OCI-LY1 (cell line): ENCODE data around the gene TNS3.

Experiments
- H2AFZ ChIP-seq: fragments of 200-600 bp; sonication (generic), shearing (Covaris generic); 2 replicates; pipeline ENCODE4 v1.6.0; 2014; ENCODE audit warnings: antibody characterized with exemption, mild to moderate bottlenecking, low read length
- H3F3A ChIP-seq: fragments of 200-600 bp; sonication (generic), shearing (Covaris generic); 2 replicates; pipeline ENCODE4 v1.6.0; 2014; ENCODE audit warnings: mild to moderate bottlenecking, antibody characterized with exemption, low read length, moderate library complexity; ENCODE audit not compliant: insufficient read depth
- H3K27ac ChIP-seq: fragments of 200-600 bp; sonication (generic); 2 replicates; pipeline ENCODE4 v1.5.1; 2014; ENCODE audit warnings: low read length, mixed run types, mild to moderate bottlenecking, low read depth; ENCODE audit not compliant: poor library complexity, severe bottlenecking
- H3K27me3 ChIP-seq: fragments of 200-600 bp; sonication (generic); 2 replicates; pipeline ENCODE4 v1.6.0; 2014; ENCODE audit warnings: antibody characterized with exemption, mild to moderate bottlenecking, low read length, moderate library complexity; ENCODE audit not compliant: insufficient read depth
- H3K36me3 ChIP-seq: fragments of 200-600 bp; sonication (generic); 2 replicates; pipeline ENCODE4 v1.6.1; 2014; ENCODE audit warnings: mild to moderate bottlenecking, antibody characterized with exemption, low read length, moderate library complexity, mixed read lengths; ENCODE audit not compliant: insufficient read depth
- H3K4me1 ChIP-seq: fragments of 200-600 bp; sonication (generic); 2 replicates; pipeline ENCODE4 v1.5.1; 2014; ENCODE audit warnings: mild to moderate bottlenecking, low read length, moderate library complexity; ENCODE audit not compliant: insufficient read depth, severe bottlenecking
- H3K4me2 ChIP-seq: fragments of 200-600 bp; sonication (generic), shearing (Covaris generic); 2 replicates; pipeline ENCODE4 v1.6.1; 2014; ENCODE audit warnings: low read length
- H3K4me3 ChIP-seq: fragments of 200-600 bp; sonication (generic); 2 replicates; pipeline ENCODE4 v1.5.1; 2014; ENCODE audit warnings: low read length, low read depth, mild to moderate bottlenecking, mixed read lengths; ENCODE audit not compliant: poor library complexity, severe bottlenecking
- H3K79me2 ChIP-seq: fragments of 200-600 bp; shearing (Covaris generic); 2 replicates; pipeline ENCODE4 v1.6.1; 2016; ENCODE audit warnings: mixed run types, low read length, mixed read lengths; ENCODE audit not compliant: insufficient read depth
- H3K9ac ChIP-seq: fragments of 200-600 bp; sonication (generic), shearing (Covaris generic); 2 replicates; pipeline ENCODE4 v1.6.1; 2014; ENCODE audit warnings: mild to moderate bottlenecking, low read length, mixed read lengths
- H3K9me2 ChIP-seq: fragments of 200-600 bp; sonication (generic), shearing (Covaris generic); 2 replicates; pipeline ENCODE4 v1.6.1; 2014; ENCODE audit warnings: low read depth, mild to moderate bottlenecking, low read length, mixed read lengths
- H3K9me3 ChIP-seq: fragments of 200-600 bp; shearing (Covaris generic); 2 replicates; pipeline ENCODE4 v1.6.1; 2014; ENCODE audit warnings: low read length, mixed read lengths
- H4K20me1 ChIP-seq: fragments of 200-600 bp; sonication (generic), shearing (Covaris generic); 2 replicates; pipeline ENCODE4 v1.6.0; 2016; ENCODE audit warnings: mild to moderate bottlenecking, low read length; ENCODE audit not compliant: insufficient read depth
- CTCF ChIP-seq: fragments of 200-600 bp; sonication (generic), shearing (Covaris generic); IDR thresholded peaks from 2 replicates; pipeline ENCODE4 v1.5.1; 2017; ENCODE audit warnings: mild to moderate bottlenecking, antibody characterized with exemption, low read length, moderate library complexity, mixed read lengths
- EZH2 ChIP-seq: fragments of 200-600 bp; sonication (generic), shearing (Covaris generic); IDR thresholded peaks from 2 replicates; pipeline ENCODE4 v1.8.0; 2017; ENCODE audit warnings: borderline replicate concordance, mixed run types, mild to moderate bottlenecking, antibody characterized with exemption, low read length, moderate library complexity, mixed read lengths

Gene TNS3

GRCh38 chr7:47228386-47229014 is 353.4 kb downstream of the TNS3 start:
- Histone ChIP-seq H3K9me3 (no peaks in the 10 kb centered on the region), H3K27ac (no peak overlapping the region), H2AFZ (no peak overlapping the region), H3F3A (no peaks in the 10 kb centered on the region), H3K79me2 (no peaks in the 10 kb centered on the region), H3K4me1 (peaks cover 4% of the 10 kb centered on the region), H3K4me3 (peak overlapping the region; percentile 32), H4K20me1 (no peaks in the 10 kb centered on the region), H3K4me2 (peak overlapping the region; percentile 39), H3K27me3 (peaks cover 3% of the 10 kb centered on the region; the same call in 1 of the 2 replicates), H3K9ac (no peak overlapping the region), H3K36me3 (no peaks in the 10 kb centered on the region), H3K9me2 (no peaks in the 10 kb centered on the region)
- TF ChIP-seq EZH2: no peak
- no peak for TF ChIP-seq CTCF

GRCh38 chr7:47227762-47228177 is 354.1 kb downstream of the TNS3 start:
- H3K27me3 ChIP-seq: peaks cover 3% of the 10 kb centered on the region; the same call in 1 of the 2 replicates
- no peaks in the 10 kb centered on the region for H3K9me2 ChIP-seq
- no peak overlapping the region for H3K9ac ChIP-seq
- peaks cover 4% of the 10 kb centered on the region for H3K4me1 ChIP-seq
- H4K20me1 ChIP-seq: no peaks in the 10 kb centered on the region
- no peaks in the 10 kb centered on the region for H3K9me3 ChIP-seq
- H3K79me2 ChIP-seq: no peaks in the 10 kb centered on the region
- no peak overlapping the region for H3K4me2 ChIP-seq
- H3K36me3 ChIP-seq: no peaks in the 10 kb centered on the region
- no peak overlapping the region for H3K4me3 ChIP-seq
- no peaks in the 10 kb centered on the region for H3F3A ChIP-seq
- H3K27ac ChIP-seq: no peak overlapping the region
- TF ChIP-seq EZH2 (no peak), CTCF (no peak)
- no peak overlapping the region for H2AFZ ChIP-seq

DNA sequence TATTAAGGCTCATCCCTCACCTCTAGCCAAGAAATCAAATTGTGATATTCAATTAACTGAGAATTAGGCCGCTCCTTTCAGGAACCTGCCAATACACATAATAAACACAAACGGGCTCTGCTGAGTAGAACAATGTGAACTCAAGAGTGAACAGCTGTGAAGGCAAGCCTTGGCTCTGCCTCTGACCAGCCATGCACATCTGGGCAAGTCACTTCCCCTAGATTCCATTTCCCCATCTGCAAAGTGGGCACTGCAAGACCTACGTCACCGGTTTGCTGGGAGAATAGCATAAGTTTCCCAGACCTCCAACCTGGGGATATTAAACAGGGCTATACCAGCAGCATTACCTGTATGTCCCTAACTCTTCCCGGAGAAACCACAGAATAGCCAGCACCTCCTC is 355.2 kb downstream of the TNS3 start:
- H4K20me1 ChIP-seq: no peaks in the 10 kb centered on the region
- H3K79me2 ChIP-seq: no peaks in the 10 kb centered on the region
- H3K4me3 ChIP-seq: no peak overlapping the region
- no peak overlapping the region for H3K4me2 ChIP-seq
- H3F3A ChIP-seq: no peaks in the 10 kb centered on the region
- no peaks in the 10 kb centered on the region for H3K9me2 ChIP-seq
- no peak overlapping the region for H3K27ac ChIP-seq
- peaks cover 4% of the 10 kb centered on the region for H3K4me1 ChIP-seq
- H3K27me3 ChIP-seq: peaks cover 3% of the 10 kb centered on the region; the same call in 1 of the 2 replicates
- no peak for TF ChIP-seq CTCF
- no peaks in the 10 kb centered on the region for H3K36me3 ChIP-seq
- no peaks in the 10 kb centered on the region for H3K9me3 ChIP-seq
- H3K9ac ChIP-seq: no peak overlapping the region
- no peak overlapping the region for H2AFZ ChIP-seq
